K562 (cell line): Measurements from ENCODE around the gene BCAS3.

Source experiments
- BRF1 ChIP-seq: IDR thresholded peaks from 3 replicates; pipeline ENCODE4 v1.6.1; 2011; ENCODE audit warnings: borderline replicate concordance, mild to moderate bottlenecking; ENCODE audit not compliant: insufficient read length; ENCODE audit errors: extremely low read depth
- FOXP1 ChIP-seq: sonication (generic); formaldehyde crosslinking; IDR thresholded peaks from 2 replicates; pipeline ENCODE4 v1.8.0; 2022; ENCODE audit warnings: mild to moderate bottlenecking, missing genetic modification reagents
- JUND ChIP-seq, 2 experiments: IDR thresholded peaks; 2 replicates in 1 of 2; 3 replicates in 1 of 2; pipeline ENCODE4 v1.6.1; 2011; ENCODE audit warnings: borderline replicate concordance in 2 of 2, low read depth in 2 of 2, low read length in 2 of 2, improper control_type of control experiment in 1 of 2, missing biosample characterization in 1 of 2, missing genetic modification characterization in 1 of 2, missing genetic modification reagents in 1 of 2
- NR2C2 ChIP-seq, 2 experiments: fragments of 200-800 bp in 1 of 2; sonication (Bioruptor generic) in 1 of 2; sonication (generic) in 1 of 2; formaldehyde crosslinking in 1 of 2; IDR thresholded peaks; 2 replicates each; pipeline versions ENCODE4 v1.6.1 to v1.8.0; 2016 to 2022; ENCODE audit warnings: mild to moderate bottlenecking in 1 of 2, missing compliant biosample characterization in 1 of 2, missing genetic modification characterization in 1 of 2, missing genetic modification reagents in 1 of 2
- POLR2A ChIP-seq: fragments of 450-650 bp; conservative IDR thresholded peaks from 2 replicates; pipeline ENCODE4 v1.6.1; 2016
- TF ChIP-seq, protein P1 (sequence below): fragments of 450-650 bp; formaldehyde crosslinking; IDR thresholded peaks from 2 replicates; pipeline ENCODE4 v1.4.0; 2022; ENCODE audit warnings: missing genetic modification characterization
- TF ChIP-seq, protein P2 (sequence below), 3 experiments: IDR thresholded peaks in 2 of 3; conservative IDR thresholded peaks in 1 of 3; 2 replicates each; pipeline ENCODE4 v1.5.1; 2011 to 2012; ENCODE audit warnings: low read length in 3 of 3, mild to moderate bottlenecking in 3 of 3, control low read depth in 2 of 3, improper control_type of control experiment in 1 of 3, inconsistent platforms in 1 of 3, low read depth in 1 of 3, mixed read lengths in 1 of 3, moderate library complexity in 1 of 3; ENCODE audit not compliant: insufficient read depth in 2 of 3
- TF ChIP-seq, protein P3 (sequence below): sonication (generic); formaldehyde crosslinking; IDR thresholded peaks from 2 replicates; pipeline ENCODE4 v1.8.1; 2023; ENCODE audit warnings: mild to moderate bottlenecking, missing genetic modification reagents, moderate library complexity

DNA sequence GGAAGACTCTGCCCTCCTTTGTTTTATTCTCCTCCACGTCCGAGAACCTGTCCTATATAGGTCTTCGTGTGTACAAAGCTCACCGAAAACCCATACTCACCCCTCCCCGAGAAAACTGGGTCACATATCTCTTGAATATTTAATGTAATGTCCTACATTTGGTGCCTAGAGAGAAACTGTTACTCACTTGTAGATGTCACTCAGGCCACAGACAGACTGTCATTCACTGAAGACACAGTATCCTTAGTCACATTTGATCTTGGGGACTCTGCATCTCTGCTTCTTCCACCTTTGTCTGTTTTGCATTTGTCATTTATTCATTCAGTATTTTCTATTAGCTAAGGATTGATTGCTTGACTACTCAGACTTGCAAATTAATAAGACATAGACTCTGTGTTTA, 590.2 kb downstream of the BCAS3 start:
- TF ChIP-seq, protein P1, sequence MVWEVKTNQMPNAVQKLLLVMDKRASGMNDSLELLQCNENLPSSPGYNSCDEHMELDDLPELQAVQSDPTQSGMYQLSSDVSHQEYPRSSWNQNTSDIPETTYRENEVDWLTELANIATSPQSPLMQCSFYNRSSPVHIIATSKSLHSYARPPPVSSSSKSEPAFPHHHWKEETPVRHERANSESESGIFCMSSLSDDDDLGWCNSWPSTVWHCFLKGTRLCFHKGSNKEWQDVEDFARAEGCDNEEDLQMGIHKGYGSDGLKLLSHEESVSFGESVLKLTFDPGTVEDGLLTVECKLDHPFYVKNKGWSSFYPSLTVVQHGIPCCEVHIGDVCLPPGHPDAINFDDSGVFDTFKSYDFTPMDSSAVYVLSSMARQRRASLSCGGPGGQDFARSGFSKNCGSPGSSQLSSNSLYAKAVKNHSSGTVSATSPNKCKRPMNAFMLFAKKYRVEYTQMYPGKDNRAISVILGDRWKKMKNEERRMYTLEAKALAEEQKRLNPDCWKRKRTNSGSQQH (CRISPR knock-in tag) = no peak
- TF ChIP-seq, protein P2, sequence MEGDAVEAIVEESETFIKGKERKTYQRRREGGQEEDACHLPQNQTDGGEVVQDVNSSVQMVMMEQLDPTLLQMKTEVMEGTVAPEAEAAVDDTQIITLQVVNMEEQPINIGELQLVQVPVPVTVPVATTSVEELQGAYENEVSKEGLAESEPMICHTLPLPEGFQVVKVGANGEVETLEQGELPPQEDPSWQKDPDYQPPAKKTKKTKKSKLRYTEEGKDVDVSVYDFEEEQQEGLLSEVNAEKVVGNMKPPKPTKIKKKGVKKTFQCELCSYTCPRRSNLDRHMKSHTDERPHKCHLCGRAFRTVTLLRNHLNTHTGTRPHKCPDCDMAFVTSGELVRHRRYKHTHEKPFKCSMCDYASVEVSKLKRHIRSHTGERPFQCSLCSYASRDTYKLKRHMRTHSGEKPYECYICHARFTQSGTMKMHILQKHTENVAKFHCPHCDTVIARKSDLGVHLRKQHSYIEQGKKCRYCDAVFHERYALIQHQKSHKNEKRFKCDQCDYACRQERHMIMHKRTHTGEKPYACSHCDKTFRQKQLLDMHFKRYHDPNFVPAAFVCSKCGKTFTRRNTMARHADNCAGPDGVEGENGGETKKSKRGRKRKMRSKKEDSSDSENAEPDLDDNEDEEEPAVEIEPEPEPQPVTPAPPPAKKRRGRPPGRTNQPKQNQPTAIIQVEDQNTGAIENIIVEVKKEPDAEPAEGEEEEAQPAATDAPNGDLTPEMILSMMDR (IDR thresholded peaks at IDR 0.05 in 2 of 3, conservative IDR thresholded peaks at IDR 0.05 in 1 of 3; ENCODE audit: insufficient read depth in 2 of 3, low read depth in 1 of 3, low read length in 3 of 3) = no peak
- TF ChIP-seq FOXP1 (CRISPR knock-in tag) (no peak), BRF1 (no peak), NR2C2 (CRISPR knock-in tag; IDR thresholded peaks at IDR 0.05) (no peak), NR2C2 (tag; IDR thresholded peaks at IDR 0.05) (no peak), JUND (IDR thresholded peaks at IDR 0.05; ENCODE audit: borderline replicate concordance, low read depth, low read length) (no peak), JUND (tag; IDR thresholded peaks at IDR 0.05; ENCODE audit: borderline replicate concordance, low read depth, low read length) (no peak), POLR2A (no peak)
- TF ChIP-seq, protein P3, sequence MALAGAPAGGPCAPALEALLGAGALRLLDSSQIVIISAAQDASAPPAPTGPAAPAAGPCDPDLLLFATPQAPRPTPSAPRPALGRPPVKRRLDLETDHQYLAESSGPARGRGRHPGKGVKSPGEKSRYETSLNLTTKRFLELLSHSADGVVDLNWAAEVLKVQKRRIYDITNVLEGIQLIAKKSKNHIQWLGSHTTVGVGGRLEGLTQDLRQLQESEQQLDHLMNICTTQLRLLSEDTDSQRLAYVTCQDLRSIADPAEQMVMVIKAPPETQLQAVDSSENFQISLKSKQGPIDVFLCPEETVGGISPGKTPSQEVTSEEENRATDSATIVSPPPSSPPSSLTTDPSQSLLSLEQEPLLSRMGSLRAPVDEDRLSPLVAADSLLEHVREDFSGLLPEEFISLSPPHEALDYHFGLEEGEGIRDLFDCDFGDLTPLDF = no peak
